NCI-H146 treated with DMSO at 0.1 percent for 48 hours (cell line): Measurements from ENCODE around the gene C1QTNF1.
"Not testable (repeated sequence)": the region's sequence is repeated elsewhere in the genome, so short reads cannot be mapped to it uniquely, and the experiment has no call there.

ENCODE experiments used
- DNase-seq: peaks from one replicate; lab custom pipeline; 2025; ENCODE audit not compliant: unreplicated experiment; lab: John Stamatoyannopoulos, UW

Gene C1QTNF1

DNA sequence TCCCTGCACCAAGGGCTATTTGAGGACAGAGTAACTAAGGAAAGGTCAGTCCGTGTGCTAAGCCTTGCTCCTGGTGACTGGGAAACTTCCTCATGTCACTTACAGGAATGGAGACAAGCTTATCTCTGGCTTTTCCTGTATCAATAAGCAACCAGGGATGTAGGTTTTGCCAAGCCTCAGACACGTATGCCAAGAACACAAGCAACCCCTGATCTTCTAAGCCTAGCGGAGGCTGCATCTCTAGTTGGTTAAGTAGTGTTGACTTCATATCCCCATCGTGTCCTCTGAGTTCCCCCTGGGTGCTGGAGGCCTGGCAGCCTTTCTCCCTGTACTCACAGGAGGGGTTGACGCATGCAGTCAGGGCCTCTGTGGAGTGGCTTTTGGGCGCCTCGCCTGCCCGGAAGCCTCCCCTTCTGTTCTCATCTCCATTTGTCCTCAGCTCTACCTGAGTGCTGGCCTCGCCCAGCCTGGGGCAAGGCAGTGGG, 1.4 kb upstream of the C1QTNF1 start:
- DNase-seq: no peak

GRCh38 chr17:79023180-79023705, 726 bp upstream of the C1QTNF1 start:
- DNase-seq: no peak

GRCh38 chr17:79024901-79025737, 1.1 kb downstream of the C1QTNF1 start:
- no peak for DNase-seq

DNA sequence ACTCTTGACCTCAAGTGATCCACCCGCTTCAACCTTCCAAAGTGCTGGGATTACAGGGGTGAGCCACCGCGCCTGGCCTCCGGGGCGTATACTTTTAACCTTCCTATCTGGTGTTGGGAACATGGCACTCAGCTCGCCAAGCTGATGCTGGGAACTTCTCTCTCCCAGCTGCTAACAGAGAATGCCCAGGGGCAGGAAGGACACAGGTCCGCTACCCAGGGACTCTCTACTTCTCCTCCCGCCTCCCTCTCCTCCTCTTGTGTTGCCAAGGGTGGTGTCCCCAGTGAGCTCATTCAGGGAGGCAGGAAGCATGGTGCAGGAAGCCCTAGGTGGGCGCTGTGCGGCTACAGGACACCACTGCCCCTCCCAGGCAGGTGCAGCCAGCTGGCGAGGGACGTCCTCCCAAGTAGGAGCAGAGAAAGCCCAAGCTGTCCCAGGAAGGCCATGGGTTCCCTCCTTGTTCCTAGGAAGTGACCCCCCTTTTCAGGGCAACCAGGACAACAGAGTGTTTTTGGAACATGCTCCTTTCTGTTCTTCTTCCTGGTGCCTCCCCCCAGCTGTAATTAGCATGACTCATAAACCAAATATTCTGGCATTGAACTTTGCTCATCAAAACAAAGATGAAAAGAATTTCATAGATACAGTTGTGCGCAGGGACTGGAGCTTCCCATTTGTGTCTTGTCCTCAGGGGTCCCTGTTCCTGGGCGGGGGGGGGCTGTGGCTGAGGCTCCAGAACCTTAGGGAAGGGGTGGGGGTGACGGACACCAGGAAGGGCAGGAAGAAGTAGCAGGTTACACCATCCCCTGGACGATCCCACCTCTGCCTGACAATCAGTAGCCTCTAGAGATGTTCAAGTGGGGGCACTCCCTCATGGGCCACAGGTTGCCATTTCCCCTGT, 2.7 kb downstream of the C1QTNF1 start:
- DNase-seq: peak; percentile 59

- DNase-seq: no peak
Measured at GRCh38 chr17:79027274-79027924, 3.4 kb downstream of the C1QTNF1 start.

DNA sequence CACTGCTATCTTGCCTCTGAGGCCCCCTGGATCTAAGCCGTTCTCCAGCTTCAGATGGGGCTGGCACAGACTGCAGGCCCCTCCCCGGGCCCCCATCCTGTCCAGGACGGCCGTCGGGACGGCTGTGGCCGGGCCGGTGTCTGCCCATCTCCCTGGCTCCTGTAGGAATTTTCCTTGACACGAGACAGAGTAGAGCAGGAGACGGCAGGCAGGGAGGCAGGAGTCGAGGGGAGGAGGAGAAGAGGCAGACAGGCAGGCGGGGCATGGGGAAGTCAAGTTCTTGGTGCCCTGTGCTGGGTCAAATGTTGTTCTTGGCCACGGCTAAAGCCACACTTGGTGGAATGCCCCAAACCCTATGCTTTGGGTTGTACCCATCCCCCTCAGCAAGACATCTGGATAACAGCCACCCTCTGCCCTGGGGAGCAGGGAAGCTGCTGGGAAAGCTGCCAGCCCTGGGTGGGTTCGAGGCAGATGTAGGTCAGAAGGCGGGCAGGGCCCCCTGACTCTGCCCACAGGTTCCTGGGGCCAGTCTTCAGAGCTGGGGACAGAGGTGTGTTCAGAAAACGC, 4.0 kb downstream of the C1QTNF1 start:
- DNase-seq: no peak

DNA sequence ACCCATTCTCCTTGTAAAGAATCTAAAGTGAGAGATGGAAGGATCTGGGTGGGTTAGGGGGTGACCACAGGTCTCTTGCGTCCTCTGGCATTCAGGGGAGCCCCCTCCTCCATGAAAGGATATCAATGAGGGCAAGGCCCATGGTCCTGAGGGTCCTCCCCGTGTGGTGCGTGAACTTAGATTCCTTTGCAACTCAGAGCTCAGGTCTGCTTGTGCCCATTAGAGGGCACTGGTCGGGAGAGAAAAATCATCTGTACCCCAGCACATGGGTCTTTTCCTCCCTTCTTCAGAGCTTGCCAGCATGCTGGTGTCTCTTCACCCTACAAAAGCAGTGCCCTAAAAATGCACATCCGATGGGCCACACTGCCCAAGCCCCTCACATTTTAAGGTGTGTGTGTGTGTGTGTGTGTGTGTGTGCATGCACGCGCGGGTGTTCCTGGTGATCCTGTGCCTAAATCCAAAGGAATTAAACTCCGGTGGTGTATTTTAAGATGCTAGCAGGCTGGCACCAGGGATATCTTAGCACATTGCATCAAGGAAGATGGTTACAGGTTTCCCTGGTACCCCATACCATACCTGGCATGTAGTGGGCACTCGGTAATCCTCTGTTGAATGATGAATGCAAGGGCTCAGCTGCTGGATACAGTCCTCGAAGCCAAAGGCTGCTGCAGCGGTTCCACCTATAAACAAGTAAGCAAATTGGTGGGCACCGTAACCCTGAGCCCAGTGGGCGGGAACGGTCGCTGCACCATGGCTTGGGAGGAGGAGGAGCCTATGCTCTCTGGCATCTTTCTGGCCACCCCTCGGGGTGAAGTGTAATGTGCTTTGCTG, 4.7 kb downstream of the C1QTNF1 start:
- DNase-seq: no peak

DNA sequence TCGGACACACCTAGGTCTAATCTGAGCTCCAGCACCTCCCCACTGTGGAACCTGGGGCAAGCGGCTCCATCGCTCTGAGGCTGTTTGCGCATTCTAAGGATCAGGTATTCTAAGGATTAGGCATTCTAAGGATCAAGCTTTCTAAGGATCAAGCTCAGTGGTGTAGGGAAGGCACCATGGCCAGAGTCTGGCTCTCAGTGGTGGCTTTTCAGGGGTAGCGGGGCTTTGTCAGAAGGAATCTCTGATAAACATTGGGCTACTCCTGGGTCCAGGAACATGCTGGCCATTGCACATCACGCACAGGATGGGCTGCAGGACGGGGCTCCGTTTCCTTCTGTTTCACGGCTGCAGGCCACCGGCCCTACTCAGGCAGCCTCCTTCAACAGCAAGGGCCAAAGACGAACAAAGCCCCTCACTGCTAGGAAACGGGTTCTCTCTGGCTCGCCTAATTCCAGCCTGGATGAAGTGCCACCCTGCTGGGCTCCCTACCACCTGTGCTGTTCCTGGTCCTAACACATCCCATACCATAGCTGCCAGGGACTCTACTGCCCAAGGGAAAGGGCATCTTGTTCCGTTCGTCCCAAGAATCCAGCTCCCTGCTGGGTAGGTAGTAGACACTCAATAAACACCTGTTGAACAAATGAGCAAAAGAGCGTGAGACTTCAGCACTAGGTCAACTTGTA, 5.5 kb downstream of the C1QTNF1 start:
- no peak for DNase-seq

DNA sequence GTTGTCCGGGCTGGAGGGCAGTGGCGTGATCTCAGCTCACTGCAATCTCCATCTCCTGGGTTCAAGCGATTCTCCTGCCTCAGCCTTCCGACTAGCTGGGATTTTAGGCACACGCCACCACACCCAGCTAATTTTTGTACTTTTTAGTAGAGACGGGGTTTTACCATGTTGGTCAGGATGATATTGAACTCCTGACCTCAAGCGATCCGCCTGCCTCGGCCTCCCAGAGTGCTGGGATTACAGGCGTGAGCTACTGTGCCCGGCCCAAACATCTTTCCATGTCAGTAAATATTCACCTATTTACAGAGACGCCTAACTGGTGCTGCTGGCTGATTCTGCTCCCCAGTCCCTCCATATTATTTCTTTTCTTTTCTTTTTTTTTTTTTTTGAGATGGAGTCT, 6.7 kb downstream of the C1QTNF1 start:
- not testable (repeated sequence) for DNase-seq

- no peak for DNase-seq
Measured at GRCh38 chr17:79031996-79032875, 8.3 kb downstream of the C1QTNF1 start.

DNA sequence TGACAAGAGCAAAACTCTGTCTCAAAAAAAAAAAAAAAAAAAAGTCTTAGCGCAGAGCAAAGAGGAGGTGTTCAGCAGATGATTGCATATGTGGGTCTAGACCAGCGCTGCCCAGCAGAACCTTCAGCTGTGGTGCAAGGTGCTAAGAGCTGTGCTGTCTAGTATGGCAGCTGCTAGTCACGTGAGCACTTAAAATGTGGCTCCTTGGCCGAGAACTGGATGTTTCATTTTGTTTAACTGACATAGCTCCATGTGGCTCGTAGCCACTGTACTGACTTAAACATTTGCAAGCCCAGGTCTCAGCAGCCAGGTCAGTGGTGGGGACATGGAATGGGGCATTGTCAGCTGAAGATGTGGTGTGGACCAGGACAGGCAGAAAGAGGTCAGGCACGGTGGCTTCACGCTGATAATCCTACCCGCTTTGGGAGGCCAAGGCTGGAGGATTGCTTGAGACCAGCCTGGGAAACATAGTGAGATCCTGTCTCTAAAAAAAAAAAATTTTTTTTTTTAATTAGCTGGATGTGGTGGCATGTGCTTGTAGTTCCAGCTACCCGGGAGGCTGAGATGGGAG, 9.2 kb downstream of the C1QTNF1 start:
- no peak for DNase-seq

DNA sequence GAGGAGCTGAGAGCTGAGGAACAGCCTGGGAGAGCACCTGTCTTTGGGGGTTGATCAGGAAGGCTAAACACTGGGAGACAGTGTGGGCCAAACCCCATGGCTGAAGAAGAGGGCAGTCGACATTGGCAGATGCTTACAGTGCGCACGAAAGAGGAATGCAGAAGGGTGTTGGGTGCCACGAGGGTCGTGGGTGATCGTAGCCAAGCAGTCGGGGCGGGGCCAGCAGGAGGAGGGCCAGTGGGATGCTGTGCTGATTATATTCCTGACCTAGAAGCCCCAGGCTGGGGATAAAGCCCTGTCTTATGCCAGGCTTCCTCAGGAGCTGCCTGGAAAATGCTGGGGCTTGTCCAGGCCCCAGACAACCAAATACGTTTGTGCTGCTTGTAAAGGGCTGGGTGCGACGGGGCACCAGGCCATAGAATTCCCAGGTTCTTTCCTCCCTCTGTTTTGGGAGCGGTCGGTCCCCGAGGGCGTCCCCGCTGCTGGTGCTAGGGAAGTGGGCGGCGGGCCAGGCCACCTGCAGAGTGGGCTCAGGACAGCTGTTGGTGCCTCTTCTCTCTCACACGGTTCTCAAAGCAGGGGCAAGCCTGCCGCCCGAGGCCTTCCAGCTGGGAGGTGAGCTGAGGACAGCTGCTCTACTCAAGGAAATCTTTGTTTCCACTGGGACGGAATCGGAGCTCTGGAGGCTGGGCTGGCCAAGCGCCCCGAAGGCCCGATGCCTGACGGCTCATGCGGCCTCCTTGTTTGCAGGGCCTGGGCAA, 10.0 kb downstream of the C1QTNF1 start:
- DNase-seq: peak; percentile 69

DNA sequence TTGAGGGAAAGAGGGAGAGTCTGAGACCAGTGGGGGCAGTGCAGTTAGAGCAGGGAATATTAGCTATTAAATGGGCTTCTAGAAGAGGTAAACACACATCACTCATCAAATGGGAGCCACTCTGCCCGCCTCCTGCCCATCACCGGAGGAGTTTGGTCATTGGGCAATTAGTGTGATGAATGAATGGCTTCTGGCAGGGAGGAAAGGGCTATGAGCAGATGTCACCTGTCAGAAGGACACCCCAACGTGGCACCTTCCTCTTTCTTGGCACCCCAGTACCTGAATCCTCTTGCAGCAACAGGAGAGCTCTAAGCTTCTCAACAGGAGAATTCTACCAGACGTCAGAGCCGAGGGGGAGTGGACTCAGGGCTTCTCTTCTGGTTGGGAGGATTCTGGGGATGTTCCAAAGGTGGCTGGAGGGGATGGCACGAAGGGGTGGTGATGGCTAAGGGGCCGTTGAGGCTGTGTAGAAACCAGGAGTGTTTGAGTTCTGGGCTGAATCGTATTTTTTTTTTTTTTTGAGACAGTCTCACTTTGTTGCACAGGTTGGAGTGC, 11.0 kb downstream of the C1QTNF1 start:
- DNase-seq: peak; percentile 8

DNA sequence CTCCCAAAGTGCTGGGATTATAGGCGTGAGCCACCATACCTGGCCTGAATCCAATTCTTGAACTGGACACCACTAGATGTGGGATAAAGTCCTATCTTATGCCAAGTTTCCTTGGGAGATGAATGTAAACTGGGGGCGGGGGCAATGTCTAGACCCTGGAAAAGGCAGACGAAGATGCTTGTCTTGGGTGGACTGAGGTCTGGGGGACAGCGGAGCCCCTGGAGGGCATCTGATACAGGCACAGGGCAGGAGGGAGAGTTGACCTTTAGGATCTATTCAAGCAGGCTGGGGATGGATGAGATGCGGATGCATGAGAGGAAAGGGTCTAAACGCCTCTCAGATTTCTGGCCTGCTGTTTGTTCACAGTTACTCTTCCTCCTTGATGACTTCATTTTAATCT, 11.7 kb downstream of the C1QTNF1 start:
- no peak for DNase-seq

DNA sequence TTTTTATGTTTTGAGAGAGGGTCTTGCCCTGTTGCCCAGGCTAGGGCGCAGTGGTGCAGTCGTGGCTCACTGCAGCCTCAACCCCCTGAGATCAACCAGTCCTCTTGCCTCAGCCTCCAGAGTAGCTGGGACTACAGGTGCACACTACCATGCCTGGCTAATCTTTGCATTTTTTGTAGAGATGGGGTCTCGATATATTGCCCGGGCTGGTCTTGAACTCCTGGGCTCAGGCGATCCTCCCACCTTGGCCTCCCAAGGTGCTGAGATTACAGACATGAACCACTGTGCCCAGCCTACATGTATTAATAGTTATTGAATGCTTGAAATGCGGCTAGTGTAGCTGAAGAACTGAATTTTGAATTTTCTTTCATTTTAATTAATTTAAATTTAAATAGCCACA, 12.2 kb downstream of the C1QTNF1 start:
- DNase-seq: no peak

GRCh38 chr17:79036596-79036995, 12.6 kb downstream of the C1QTNF1 start:
- DNase-seq: no peak

GRCh38 chr17:79038545-79039135, 14.7 kb downstream of the C1QTNF1 start:
- no peak for DNase-seq
